ENCODE data around the gene PIM1.

DNA sequence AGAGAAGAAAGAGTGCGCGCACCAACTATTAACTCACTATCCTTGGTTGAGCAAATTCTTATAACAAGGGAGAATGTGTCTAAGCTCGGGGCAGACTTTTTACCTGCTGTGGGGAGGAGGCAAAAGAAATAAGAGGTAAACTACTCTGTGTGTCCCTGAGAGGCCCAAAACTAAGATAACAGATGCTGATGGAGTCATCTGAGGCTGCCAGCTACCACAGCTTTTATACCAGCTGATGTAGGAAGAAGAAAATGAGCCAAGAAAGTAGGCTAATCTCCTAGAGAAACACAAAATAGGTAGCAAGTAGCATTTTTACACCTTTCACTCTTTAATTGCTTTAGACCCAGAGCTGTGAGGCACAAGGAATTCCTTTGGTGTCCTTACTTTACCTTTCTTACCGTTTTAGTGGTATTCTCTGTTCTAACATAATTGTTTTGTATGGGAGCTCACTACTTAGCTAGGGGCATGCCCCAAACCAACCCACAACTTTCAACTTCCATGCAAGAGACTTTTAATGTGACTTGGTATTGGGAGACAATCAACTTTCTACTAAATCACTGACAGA, 27.8 kb upstream of the PIM1 start:
- TF ChIP-seq POLR2AphosphoS5 (IDR thresholded peaks at IDR 0.05; ENCODE audit: borderline replicate concordance, low read depth, low read length): no peak
- TF ChIP-seq EZH2 (IDR thresholded peaks at IDR 0.05): no peak
- no peak for TF ChIP-seq FOXP2 (optimal IDR thresholded peaks at IDR 0.05; ENCODE audit: control extremely low read depth, extremely low read length, insufficient read depth)
